Measurements from ENCODE around the gene WIPI1.

DNA sequence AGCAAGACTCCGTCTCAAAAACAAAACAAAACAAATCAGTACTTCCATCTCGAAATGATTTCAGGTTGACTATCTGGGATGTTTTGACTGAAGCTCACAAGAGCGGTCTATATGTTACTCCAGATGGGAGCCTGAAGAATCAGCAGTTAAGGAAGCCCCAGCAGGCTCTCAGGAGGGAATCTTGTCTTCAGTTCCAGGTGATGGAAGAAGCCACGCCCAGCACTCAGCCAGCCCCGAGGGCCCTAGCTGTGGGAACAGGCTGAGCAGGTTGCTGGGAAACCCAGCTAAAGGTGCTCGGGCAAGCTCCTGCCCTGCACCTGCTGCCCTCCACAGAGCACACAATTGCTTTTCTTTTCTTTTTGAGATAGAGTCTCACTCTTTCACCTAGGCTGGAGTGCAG lies 32.4 kb downstream of the WIPI1 start:
- no peak for TF ChIP-seq EZH2 (IDR thresholded peaks at IDR 0.05)
- TF ChIP-seq, protein P1, sequence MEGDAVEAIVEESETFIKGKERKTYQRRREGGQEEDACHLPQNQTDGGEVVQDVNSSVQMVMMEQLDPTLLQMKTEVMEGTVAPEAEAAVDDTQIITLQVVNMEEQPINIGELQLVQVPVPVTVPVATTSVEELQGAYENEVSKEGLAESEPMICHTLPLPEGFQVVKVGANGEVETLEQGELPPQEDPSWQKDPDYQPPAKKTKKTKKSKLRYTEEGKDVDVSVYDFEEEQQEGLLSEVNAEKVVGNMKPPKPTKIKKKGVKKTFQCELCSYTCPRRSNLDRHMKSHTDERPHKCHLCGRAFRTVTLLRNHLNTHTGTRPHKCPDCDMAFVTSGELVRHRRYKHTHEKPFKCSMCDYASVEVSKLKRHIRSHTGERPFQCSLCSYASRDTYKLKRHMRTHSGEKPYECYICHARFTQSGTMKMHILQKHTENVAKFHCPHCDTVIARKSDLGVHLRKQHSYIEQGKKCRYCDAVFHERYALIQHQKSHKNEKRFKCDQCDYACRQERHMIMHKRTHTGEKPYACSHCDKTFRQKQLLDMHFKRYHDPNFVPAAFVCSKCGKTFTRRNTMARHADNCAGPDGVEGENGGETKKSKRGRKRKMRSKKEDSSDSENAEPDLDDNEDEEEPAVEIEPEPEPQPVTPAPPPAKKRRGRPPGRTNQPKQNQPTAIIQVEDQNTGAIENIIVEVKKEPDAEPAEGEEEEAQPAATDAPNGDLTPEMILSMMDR (IDR thresholded peaks at IDR 0.05): no peak
